DND-41 (cell line): Measurements from ENCODE around the gene SEMA4B.

ENCODE experiments used
- ATAC-seq: fragments of 200-7000 bp; cut with Tn5 transposase; 3 replicates; pipeline ENCODE4 v1.9.1; 2021; ENCODE audit warnings: low read depth; ENCODE audit not compliant: insufficient read depth
- DNase-seq: peaks from one replicate; pipeline ENCODE4 v3.0.0-alpha.2; 2020
- H2AFZ ChIP-seq: 2 replicates; pipeline ENCODE4 v1.6.0; 2012; ENCODE audit warnings: low read depth, low read length
- H3K27ac ChIP-seq: 2 replicates; pipeline ENCODE4 v1.5.1; 2012; ENCODE audit warnings: low read length, inconsistent platforms
- H3K27me3 ChIP-seq: fragments of 200-600 bp; sonication (generic); 2 replicates; pipeline ENCODE4 v1.6.0; 2012; ENCODE audit warnings: low read length, mild to moderate bottlenecking, inconsistent platforms; ENCODE audit not compliant: insufficient read depth, poor library complexity
- H3K36me3 ChIP-seq: 2 replicates; pipeline ENCODE4 v1.5.1; 2012; ENCODE audit warnings: low read length, inconsistent platforms; ENCODE audit not compliant: insufficient read depth
- H3K4me1 ChIP-seq: 2 replicates; pipeline ENCODE4 v1.5.1; 2012; ENCODE audit warnings: mild to moderate bottlenecking, low read length; ENCODE audit not compliant: insufficient read depth
- H3K4me2 ChIP-seq: 2 replicates; pipeline ENCODE4 v1.6.0; 2012; ENCODE audit warnings: mild to moderate bottlenecking, moderate library complexity, low read length, inconsistent platforms; ENCODE audit not compliant: insufficient read depth
- H3K4me3 ChIP-seq, 2 experiments: fragments of 200-600 bp in 1 of 2; shearing (Covaris generic) in 1 of 2; 2 replicates each; pipeline ENCODE4 v1.5.1; 2012 to 2016; ENCODE audit warnings: inconsistent platforms in 2 of 2, low read length in 2 of 2, mild to moderate bottlenecking in 2 of 2, low read depth in 1 of 2, moderate library complexity in 1 of 2
- H3K79me2 ChIP-seq: 2 replicates; pipeline ENCODE4 v1.6.0; 2012; ENCODE audit warnings: low read length, inconsistent platforms; ENCODE audit not compliant: insufficient read depth
- H3K9ac ChIP-seq: 2 replicates; pipeline ENCODE4 v1.6.0; 2012; ENCODE audit warnings: low read depth, mild to moderate bottlenecking, inconsistent platforms, low read length, moderate library complexity
- H3K9me3 ChIP-seq: 2 replicates; pipeline ENCODE4 v1.5.1; 2012; ENCODE audit warnings: low read length, moderate library complexity, mild to moderate bottlenecking, inconsistent platforms; ENCODE audit not compliant: insufficient read depth, severe bottlenecking
- H4K20me1 ChIP-seq: 2 replicates; pipeline ENCODE4 v1.6.0; 2012; ENCODE audit warnings: low read length; ENCODE audit not compliant: insufficient read depth
- CTCF ChIP-seq: IDR thresholded peaks from 2 replicates; pipeline ENCODE4 v1.5.1; 2012; ENCODE audit warnings: borderline replicate concordance, low read length, moderate library complexity, mild to moderate bottlenecking; ENCODE audit not compliant: poor library complexity, severe bottlenecking; ENCODE audit errors: extremely low read depth
- EZH2 ChIP-seq: IDR thresholded peaks from 3 replicates; pipeline ENCODE4 v1.6.1; 2012; ENCODE audit warnings: borderline replicate concordance, low read depth, mild to moderate bottlenecking, moderate library complexity, low read length, inconsistent platforms; ENCODE audit not compliant: severe bottlenecking

Gene SEMA4B

DNA sequence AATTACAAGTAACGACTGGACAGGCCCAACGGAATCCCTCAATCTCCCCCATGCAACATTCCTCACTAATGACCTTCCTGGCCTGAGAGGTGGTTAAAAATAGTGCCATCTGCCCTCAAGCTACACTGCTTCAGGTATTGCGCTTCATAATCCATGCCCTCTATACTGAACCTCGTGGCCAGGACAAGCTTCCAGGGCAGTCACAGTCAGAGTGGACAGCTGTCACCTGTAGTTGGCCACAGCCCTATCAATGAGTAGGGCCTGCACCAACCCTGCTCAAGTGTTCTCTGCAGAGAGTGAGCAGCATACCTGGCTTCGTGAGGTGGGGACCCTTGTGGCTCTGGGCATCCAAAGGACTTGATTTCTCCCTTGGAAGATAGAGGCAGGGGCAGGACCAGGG is 46.9 kb upstream of the SEMA4B start:
- Histone ChIP-seq H3K36me3 (no peaks in the 10 kb centered on the region), H3K27me3 (no peaks in the 10 kb centered on the region), H3K4me1 (no peaks in the 10 kb centered on the region), H3K9me3 (no peaks in the 10 kb centered on the region), H3K4me2 (no peak overlapping the region), H3K9ac (no peak overlapping the region), H3K4me3 (no peak overlapping the region), H2AFZ (no peak overlapping the region), H3K79me2 (no peaks in the 10 kb centered on the region), H4K20me1 (no peaks in the 10 kb centered on the region), H3K27ac (no peak overlapping the region)
- no peak for TF ChIP-seq EZH2
- no peak for TF ChIP-seq CTCF
- DNase-seq, result no peak
- ATAC-seq, result no peak

GRCh38 chr15:90154861-90155626 is 46.1 kb upstream of the SEMA4B start:
- Histone ChIP-seq H3K27ac (no peak overlapping the region), H3K9ac (no peak overlapping the region), H2AFZ (no peak overlapping the region), H3K79me2 (no peaks in the 10 kb centered on the region), H3K4me1 (no peaks in the 10 kb centered on the region), H3K27me3 (no peaks in the 10 kb centered on the region), H3K36me3 (no peaks in the 10 kb centered on the region), H3K4me2 (no peak overlapping the region), H3K4me3 (no peak overlapping the region), H4K20me1 (no peaks in the 10 kb centered on the region), H3K9me3 (no peaks in the 10 kb centered on the region)
- ATAC-seq (no peak), DNase-seq (no peak)
- TF ChIP-seq EZH2 (no peak), CTCF (no peak)

- H3K79me2 ChIP-seq, result no peaks in the 10 kb centered on the region
- no peak overlapping the region for H3K4me2 ChIP-seq
- no peaks in the 10 kb centered on the region for H3K4me1 ChIP-seq
- TF ChIP-seq EZH2 (no peak), CTCF (no peak)
- no peaks in the 10 kb centered on the region for H3K27me3 ChIP-seq
- DNase-seq (no peak), ATAC-seq (no peak)
- H4K20me1 ChIP-seq, result no peaks in the 10 kb centered on the region
- no peak overlapping the region for H3K4me3 ChIP-seq
- no peaks in the 10 kb centered on the region for H3K9me3 ChIP-seq
- H2AFZ ChIP-seq, result no peak overlapping the region
- H3K9ac ChIP-seq, result no peak overlapping the region
- H3K36me3 ChIP-seq, result no peaks in the 10 kb centered on the region
- no peak overlapping the region for H3K27ac ChIP-seq
Measured at GRCh38 chr15:90159213-90159612, 41.9 kb upstream of the SEMA4B start.
